C4-2B (cell line): ENCODE results near the gene OR7C1.

ENCODE experiments used
- ZFX ChIP-seq: fragments of 450-650 bp; IDR thresholded peaks from 2 replicates; pipeline ENCODE4 v1.6.1; 2017
- TF ChIP-seq, protein P1 (sequence below): fragments of 450-650 bp; conservative IDR thresholded peaks from 2 replicates; pipeline ENCODE4 v1.5.1; 2017; ENCODE audit warnings: mild to moderate bottlenecking

- TF ChIP-seq, protein P1, sequence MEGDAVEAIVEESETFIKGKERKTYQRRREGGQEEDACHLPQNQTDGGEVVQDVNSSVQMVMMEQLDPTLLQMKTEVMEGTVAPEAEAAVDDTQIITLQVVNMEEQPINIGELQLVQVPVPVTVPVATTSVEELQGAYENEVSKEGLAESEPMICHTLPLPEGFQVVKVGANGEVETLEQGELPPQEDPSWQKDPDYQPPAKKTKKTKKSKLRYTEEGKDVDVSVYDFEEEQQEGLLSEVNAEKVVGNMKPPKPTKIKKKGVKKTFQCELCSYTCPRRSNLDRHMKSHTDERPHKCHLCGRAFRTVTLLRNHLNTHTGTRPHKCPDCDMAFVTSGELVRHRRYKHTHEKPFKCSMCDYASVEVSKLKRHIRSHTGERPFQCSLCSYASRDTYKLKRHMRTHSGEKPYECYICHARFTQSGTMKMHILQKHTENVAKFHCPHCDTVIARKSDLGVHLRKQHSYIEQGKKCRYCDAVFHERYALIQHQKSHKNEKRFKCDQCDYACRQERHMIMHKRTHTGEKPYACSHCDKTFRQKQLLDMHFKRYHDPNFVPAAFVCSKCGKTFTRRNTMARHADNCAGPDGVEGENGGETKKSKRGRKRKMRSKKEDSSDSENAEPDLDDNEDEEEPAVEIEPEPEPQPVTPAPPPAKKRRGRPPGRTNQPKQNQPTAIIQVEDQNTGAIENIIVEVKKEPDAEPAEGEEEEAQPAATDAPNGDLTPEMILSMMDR = no peak
- no peak for TF ChIP-seq ZFX
Measured at GRCh38 chr19:14758816-14759215, 76.2 kb downstream of the OR7C1 start.
